ENCODE measurements around the gene MGAT4C. TPM values are rescaled to one million over a fixed set of nuclear protein-coding genes. Genes with fewer than 3 reads are reported as not detected.

Gene MGAT4C
- total and polyA plus RNA-seq, 2 of the 8 experiments (the other 6 are each of a cell fraction or from before 2014, with no cell fraction given): 1.6 to 2.5 TPM

GRCh38 chr12:86233126-86233525 is 23.1 kb downstream of the MGAT4C start:
- H3K79me1 ChIP-seq (ENCODE audit: low read depth, low read length): no peaks in the 10 kb centered on the region
- no peaks in the 10 kb centered on the region for H3K79me2 ChIP-seq (ENCODE audit: control insufficient read depth in 1 of 2, insufficient read depth in 2 of 2, low read length in 2 of 2)
- H3K23ac ChIP-seq (ENCODE audit: insufficient read length): no peak overlapping the region
- H4K5ac ChIP-seq (ENCODE audit: insufficient read length, low read depth, low read length): no peak overlapping the region
- H3K27me3 ChIP-seq (replicated peaks in 1 of 4; ENCODE audit: control insufficient read depth in 3 of 4, extremely low read depth in 1 of 4, insufficient read depth in 3 of 4, low read length in 3 of 4): no peaks in the 10 kb centered on the region
- FAIRE-seq: no peak
- H2BK120ac ChIP-seq (replicated peaks; ENCODE audit: low read depth, low read length): no peak overlapping the region
- no peak overlapping the region for H2BK15ac ChIP-seq (ENCODE audit: low read length)
- no peaks in the 10 kb centered on the region for H3K4me1 ChIP-seq (replicated peaks in 1 of 4; ENCODE audit: control insufficient read depth in 3 of 4, insufficient read depth in 4 of 4, low read length in 3 of 4)
- no peak overlapping the region for H2BK12ac ChIP-seq (ENCODE audit: low read depth, low read length)
- ChIA-PET CTCF (ENCODE audit: partially characterized antibody) (no interaction called here), POLR2A (ENCODE audit: partially characterized antibody) (no interaction called here)
- H3K18ac ChIP-seq (ENCODE audit: extremely low read depth, low read length): no peak overlapping the region
- H4K20me1 ChIP-seq (replicated peaks in 1 of 2; ENCODE audit: control insufficient read depth in 1 of 2, insufficient read depth in 2 of 2, low read length in 2 of 2): no peaks in the 10 kb centered on the region
- no peak for DNase-seq (ENCODE audit: low read depth in 1 of 2, low spot score in 2 of 2)
- WGBS, 2 experiments (ENCODE audit: extremely low coverage in 1 of 2, insufficient coverage in 1 of 2, insufficient read length in 1 of 2, insufficient replicate concordance in 2 of 2, low coverage in 1 of 2, low lambda C conversion rate in 2 of 2, missing lambda C conversion rate in 1 of 2): 87% methylated on average over 2 of the region's 2 CpGs; no CpG with 5 or more reads in 1 of the 2 experiments
- H3K4ac ChIP-seq (replicated peaks; ENCODE audit: insufficient read length, low read depth, low read length): no peak overlapping the region
- H3K23me2 ChIP-seq (ENCODE audit: low read depth, low read length): no peaks in the 10 kb centered on the region
- H3K4me2 ChIP-seq (ENCODE audit: insufficient read depth in 1 of 2, low read depth in 2 of 2, low read length in 2 of 2): no peak overlapping the region
- no peak overlapping the region for H4K8ac ChIP-seq (ENCODE audit: extremely low read depth, insufficient read depth, low read length)
- no peak overlapping the region for H3K56ac ChIP-seq (replicated peaks; ENCODE audit: insufficient read length, low read depth, low read length)
- no peak overlapping the region for H3K9ac ChIP-seq (replicated peaks in 1 of 4; ENCODE audit: extremely low read depth in 1 of 4, low read depth in 3 of 4, low read length in 3 of 4)
- H3K9me3 ChIP-seq (ENCODE audit: insufficient read depth in 2 of 2, low read depth in 1 of 2, low read length in 1 of 2): no peaks in the 10 kb centered on the region
- no peak overlapping the region for H3K27ac ChIP-seq (ENCODE audit: low read depth, low read length)
- H3K36me3 ChIP-seq (ENCODE audit: control insufficient read depth in 2 of 4, insufficient read depth in 4 of 4, low read length in 3 of 4): no peaks in the 10 kb centered on the region
- no peak overlapping the region for H2BK5ac ChIP-seq (ENCODE audit: low read depth, low read length)
- H2BK20ac ChIP-seq (ENCODE audit: low read length): no peak overlapping the region
- H4K91ac ChIP-seq (replicated peaks; ENCODE audit: insufficient read length, low read length): no peak overlapping the region
- no peak overlapping the region for H3K4me3 ChIP-seq (ENCODE audit: extremely low read depth in 1 of 4, insufficient read depth in 2 of 4, low read depth in 3 of 4, low read length in 4 of 4)
- no peak overlapping the region for H3K14ac ChIP-seq (ENCODE audit: insufficient read length)
- H2AK5ac ChIP-seq (ENCODE audit: low read depth, low read length): no peak overlapping the region
- H2AFZ ChIP-seq (ENCODE audit: low read length): no peak overlapping the region
- TF ChIP-seq SP2 (IDR thresholded peaks at IDR 0.05; ENCODE audit: low read length) (no peak), KDM4A (IDR thresholded peaks at IDR 0.05; ENCODE audit: low read depth, low read length, severe bottlenecking) (no peak), ASH2L (IDR thresholded peaks at IDR 0.05; ENCODE audit: low read length) (no peak), HDAC6 (IDR thresholded peaks at IDR 0.05; ENCODE audit: low read depth, low read length) (no peak), ZNF274 (IDR thresholded peaks at IDR 0.05; ENCODE audit: borderline replicate concordance, extremely low read depth, low read length) (no peak), CBX5 (IDR thresholded peaks at IDR 0.05; ENCODE audit: low read depth, low read length) (no peak), BCL11A (IDR thresholded peaks at IDR 0.05; ENCODE audit: low read depth in 2 of 2, low read length in 2 of 2) (no peak), PHF8 (conservative IDR thresholded peaks at IDR 0.05; ENCODE audit: low read depth, low read length) (no peak), HDAC2 (IDR thresholded peaks at IDR 0.05; ENCODE audit: borderline replicate concordance in 1 of 2, low read depth in 2 of 2, low read length in 2 of 2) (no peak)

All from H1 (cell line).